Fibroblast of the conjunctiva (primary cell): ENCODE data around the gene MFAP5.

Source experiments
- DNase-seq: peaks from one replicate; pipeline ENCODE4 v3.0.0-alpha.2; 2010; ENCODE audit warnings: low read depth

The MFAP5 gene, protein sequence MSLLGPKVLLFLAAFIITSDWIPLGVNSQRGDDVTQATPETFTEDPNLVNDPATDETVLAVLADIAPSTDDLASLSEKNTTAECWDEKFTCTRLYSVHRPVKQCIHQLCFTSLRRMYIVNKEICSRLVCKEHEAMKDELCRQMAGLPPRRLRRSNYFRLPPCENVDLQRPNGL

DNA sequence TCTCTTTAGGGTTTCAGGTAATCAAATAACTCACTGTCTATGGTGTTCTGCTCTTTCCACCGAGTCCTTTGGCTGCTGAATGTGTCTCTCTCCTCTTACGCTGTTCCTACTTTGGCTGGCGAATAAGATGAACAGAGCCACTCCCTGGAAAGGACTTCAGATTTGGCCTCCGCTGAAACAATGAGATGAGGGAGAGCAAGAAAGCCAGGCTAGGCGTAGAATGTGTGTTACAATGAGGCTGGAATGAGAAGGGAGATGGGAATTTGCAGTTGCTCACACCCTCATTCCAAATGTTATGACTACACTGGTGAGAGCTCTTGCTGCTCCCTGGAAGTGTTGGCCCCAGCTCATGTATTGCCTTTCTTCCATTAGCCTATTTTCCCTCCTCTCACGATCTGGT, at the start of gene MFAP5:
Gene MFAP5 (minus strand): TSS at position 234 of the 400 bp plus-strand sequence. CDS start 722 bp downstream, outside the sequence.
- DNase-seq, result no peak

DNA sequence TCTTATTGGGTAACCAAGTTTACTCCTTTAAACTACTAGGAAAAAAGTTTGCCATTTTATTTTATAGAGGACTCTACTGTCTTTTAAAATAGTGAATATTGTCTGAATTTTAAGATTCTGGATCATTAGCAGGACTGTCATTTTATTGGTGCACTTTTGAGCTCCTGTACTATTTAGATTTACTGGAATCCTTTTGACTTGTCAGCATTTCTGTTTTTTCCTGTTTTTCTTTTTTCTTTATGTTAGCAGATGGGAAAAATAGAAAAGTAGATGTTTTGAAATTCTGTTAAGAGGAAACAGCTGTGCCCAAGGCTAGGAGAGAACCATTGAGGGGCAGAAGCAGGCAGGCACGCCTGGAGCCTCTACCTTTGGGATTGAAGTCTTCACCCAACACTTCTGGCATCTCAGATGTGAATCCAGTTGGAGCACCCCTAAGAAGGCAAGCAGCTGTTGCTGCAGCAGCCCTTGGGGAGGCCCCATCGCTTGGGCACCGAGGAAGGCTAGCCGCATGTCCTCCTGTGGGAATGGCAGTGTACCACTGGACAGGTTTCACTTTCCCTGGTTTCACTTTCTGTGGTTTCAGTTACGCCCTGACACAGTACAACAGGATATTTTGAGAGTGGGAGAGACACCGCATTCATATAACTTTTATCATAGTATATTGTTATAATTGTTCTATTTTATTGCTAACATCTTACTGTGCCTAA, 46.7 kb upstream of the MFAP5 start:
- no peak for DNase-seq

DNA sequence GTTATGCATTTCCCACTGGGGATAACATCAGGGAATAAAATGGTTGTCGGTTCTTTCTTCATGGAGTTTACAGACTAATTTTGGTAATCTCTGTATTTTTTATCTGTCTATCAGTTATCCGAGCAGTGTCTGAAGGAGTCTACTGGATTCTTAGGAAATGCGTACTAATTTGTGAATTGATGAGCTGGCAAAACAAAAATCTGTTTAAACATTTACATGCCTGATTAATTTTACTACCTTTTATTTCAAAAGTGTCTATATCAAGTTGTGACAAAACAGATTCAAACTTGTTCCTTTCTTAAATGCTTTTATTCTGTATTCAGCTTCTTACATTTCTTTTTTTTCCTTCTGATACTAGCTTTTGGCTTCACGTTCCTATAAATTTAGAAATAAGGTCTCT, 39.5 kb upstream of the MFAP5 start:
- DNase-seq, result no peak

DNA sequence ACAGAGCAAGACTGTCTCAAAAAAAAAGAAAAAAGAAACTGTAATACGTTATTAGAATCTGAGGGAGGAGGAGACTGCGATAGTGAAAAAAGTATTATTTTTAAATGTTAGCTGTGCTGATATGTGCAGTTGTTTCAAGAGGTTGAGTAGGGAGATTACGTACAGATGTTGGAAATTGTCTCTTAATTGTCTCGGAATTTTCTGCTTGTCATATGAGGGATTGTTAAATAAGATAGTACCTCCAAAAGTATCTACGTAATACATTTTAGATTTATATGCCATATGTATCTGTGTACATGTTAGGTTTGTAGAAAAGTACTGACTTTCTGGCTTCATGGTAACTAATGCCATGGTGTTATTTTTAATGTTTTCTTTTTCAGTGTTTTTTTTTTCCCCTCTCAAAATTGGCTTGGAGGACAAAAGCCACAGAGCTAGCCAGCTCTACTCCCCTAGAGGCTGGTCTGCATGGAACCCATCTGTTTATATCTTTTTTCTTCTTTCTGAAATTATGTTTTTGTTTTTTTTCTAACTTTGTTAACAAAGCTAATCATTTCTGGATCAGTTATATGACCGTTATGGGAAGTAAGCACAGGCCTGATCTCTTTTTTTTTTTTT, 38.5 kb upstream of the MFAP5 start:
- no peak for DNase-seq

DNA sequence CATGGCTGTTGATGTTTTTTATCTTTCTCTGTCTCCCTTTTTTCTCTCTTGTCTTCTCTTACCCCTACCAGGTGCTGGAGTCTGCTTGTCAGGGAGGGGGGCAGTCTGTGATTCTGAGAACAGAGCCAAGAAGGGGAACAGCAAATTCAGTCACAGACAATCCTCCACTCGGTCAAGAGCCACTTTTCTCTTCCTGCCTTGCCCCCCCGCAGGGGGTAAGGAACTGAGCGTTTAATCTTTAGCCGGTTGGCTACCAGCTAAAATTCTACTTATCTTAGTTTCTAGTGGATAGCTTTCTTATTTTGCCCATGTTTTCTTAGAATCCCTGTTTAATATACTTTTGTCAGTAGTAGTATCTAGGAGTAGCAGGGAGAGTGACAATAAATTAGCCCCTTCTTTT, 37.1 kb upstream of the MFAP5 start:
- DNase-seq, result no peak

DNA sequence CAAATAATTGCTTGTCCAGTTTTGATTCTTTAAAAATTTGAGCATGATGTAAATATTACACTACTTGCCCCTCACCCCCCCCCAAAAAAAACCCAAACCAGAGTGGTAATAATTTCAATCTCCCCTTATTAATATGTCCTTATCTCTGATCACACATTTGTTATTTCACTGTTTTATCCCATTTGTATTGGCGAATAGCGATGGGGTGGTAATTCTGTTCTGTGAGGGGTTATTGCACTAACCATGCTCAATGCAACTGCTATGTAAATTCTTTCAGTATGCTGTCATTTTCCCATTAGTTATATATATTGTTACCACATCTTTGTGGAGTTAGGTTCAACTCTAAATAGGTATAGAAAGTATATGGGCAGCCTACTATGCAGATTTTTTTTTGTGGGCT, 36.3 kb upstream of the MFAP5 start:
- DNase-seq, result no peak

DNA sequence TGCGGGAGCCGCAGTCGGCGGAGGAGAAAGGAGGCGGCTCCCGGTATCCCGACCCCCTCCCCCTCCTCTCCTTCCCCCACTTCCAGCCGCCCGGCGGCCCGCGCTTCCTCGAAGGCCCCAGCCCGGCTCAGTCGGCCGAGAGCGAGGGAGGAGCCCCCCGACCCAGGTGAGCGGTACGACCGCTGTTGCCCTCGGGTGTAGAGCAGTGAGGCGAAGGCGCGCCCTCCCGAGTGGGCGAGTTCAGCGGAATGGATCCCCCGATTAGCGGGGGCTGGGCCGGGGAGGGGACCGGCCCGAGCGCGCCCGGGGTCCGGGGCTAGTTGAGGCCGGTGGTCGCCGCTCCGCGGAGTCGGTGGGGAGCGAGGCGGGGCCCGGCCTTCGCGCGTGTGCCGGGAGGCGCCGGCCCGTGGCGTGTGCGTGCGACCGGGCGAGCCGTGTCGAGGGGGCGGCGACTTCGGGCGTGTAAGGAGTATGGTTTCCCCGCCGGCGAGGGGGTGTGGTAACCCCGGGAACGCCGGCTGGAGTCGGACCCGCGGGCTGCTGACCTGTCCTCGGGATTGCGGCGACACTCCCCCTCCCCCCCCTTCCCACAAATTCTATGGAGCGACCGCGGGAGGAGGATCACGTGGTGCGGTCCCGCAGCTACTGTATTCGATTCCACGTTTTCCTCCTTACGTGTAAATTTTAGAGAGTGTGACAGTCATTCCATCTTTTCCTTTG, 35.7 kb upstream of the MFAP5 start:
- DNase-seq, result no peak

DNA sequence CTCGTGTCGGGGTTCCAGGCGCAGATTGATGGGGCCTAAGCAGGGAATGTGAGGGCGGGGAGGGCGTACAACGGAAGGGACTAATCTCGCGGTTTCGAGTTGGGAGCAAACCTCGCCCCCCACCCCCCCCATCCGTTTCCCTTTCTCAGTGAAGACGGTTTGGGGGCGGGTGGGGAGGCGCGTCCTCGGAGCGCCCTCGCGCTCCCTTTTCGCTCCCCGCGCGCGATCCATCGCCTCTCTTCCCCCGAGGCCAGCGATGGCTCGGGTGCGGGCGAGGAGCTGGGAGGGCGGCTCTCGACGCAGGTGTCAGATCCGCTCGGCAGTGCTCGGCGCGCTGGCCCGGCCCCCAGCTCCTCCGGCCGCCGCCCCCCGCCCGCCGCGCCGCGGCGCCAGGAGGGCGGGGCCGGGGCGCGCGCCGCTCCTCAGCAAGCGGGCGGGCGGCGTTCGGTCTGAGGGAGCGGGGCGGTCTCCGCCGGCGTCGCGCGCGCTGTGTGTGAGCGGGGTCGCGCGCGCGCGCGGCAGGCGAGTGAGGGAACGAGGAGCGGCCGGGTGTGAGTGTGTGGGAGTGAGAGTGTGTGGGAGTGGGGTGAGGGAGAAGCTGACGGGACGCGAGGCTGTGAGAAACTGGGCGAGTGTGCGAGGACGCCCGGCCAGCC, 35.0 kb upstream of the MFAP5 start, which contains the start of gene RIMKLB:
Gene RIMKLB (plus strand): TSS at position 516 of the 656 bp plus-strand sequence. CDS start 15,876 bp downstream, outside the sequence.
- no peak for DNase-seq

DNA sequence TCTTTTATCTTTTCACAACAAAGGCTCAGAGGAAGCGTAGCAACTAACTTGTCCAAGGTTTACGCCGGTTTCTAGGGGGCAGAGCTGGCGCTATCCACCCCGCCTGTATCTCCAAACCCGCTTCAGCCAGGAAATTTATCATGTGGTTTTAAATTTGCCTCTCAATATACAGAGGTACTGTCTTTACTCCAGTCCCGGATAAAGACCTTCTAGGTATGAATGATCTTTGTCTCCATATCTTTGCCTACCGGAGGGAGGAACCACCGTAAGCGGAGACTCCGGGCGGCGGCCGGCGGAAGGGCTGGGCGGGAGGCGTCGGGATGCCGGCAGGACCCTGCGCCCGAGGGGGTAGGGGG, 34.5 kb upstream of the MFAP5 start:
- no peak for DNase-seq

DNA sequence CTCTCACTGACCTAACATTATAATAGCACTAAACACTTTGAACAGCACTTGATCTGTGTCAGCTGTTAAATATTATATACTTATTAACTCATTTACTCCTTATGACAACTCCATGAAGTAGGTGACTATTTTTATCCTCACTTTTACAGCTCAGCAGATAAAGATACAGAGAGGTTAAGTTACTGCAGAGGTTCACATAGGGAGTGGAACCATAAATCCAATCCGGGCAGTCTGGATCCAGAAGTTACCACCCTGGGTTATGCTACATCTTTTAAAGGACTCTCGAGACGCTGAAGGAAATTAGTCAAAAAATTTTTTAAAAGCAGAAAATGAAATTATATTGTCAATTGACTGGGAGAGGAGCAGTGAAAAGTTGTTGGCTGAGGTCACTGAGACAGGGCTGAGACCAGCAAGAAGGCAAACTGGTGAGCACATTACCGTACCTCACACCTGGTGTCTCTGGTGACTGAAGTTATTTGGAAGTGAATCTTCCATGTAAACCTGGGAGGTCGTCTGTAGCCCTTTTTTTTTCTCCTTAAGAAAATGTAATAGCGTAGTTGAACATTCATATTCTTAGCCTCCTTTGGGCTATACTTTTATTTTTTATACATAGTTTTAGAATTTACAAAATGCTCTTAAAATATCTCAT, 33.9 kb upstream of the MFAP5 start:
- no peak for DNase-seq

DNA sequence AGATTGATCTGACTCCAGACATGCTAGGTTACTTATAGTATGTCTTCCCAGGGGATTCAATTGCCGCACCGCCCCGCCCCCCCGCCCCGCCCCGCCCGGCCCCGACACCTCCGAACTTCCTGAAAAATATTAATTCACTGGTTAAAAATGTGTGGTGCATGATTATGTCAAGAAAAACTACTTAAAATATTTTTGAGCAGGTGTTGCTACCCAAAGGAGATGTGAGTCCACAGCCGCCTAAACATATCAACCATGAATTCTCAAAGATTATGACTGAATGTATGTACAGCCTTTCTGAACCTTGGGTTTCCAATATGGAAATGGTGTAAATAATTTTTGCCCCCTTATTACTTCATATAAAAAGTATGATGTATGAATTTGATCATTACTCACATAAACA, 32.5 kb upstream of the MFAP5 start:
- DNase-seq, result no peak

DNA sequence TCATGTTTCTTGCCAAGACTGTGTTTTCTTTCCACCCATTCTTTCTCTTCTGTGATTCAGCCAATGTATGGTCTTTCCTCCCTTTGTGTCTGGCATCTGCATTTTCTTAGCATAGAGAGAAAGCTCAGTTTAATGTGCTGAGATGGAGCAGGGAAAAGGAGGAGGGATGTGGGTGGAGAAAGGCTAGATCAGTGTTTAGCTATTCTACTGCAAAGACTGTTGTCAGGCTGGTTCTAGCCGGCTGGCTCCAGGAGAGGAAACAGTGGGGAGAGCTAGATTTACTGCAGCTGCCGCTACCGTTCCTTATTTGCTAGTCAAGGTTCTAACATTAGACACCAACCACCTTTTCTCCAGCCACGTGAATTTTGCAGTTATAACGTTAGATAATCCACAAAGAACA, 29.9 kb upstream of the MFAP5 start:
- no peak for DNase-seq

DNA sequence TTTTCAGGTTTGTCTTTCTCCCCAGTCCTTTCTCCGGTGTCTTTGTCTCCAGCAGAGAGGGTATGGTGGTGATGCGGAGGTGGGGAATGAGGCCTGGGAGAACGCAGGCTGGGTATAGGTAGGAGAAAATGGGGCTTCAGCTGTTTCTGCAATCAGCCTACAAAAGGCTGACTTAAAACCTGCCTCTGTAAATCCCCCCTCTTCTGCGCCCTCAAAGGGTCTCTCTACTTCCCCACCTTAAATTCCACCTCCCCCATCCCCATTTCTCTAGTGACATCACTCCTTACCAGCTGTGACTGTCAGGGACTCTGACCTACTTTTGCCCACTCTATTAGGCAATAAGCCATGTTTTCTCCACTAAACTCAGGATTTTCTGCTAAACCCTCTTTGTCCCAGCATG, 27.1 kb upstream of the MFAP5 start:
- no peak for DNase-seq

DNA sequence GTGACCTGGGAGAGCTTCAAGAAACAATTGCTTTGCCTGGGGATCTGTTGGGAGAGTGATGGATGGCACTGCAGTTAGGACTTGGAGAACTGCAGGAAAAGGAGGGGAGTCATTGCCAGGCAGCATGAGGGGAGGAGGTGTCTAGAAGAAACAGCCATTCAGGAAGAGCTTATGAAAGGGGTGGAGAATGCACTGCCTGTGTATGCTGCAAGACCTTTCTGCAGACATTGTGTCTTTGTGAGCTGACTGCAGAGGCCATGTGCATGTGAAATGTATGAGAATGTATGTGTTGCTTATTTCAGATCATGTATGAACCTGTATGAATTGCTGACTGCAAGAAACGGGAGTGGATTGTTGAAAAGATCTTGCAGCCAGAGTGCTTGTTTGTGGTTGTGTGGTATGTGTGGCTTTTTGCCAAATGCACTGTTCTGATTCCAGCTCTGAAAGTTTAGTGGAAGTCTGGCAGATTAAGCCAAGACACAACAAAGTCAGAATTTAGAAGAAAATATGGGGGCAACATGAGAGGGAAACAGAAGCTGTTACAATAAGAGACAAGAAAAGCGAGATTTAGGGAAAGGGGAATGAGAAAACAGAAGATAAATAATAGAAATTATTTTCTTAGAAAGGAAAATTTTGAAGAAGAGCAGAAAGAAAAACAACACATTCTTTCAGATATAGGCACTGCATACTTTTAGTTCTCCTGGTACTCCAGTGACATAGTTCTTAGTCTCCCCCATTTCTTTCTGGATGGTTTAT, 25.4 kb upstream of the MFAP5 start:
- peak; percentile 53 for DNase-seq

DNA sequence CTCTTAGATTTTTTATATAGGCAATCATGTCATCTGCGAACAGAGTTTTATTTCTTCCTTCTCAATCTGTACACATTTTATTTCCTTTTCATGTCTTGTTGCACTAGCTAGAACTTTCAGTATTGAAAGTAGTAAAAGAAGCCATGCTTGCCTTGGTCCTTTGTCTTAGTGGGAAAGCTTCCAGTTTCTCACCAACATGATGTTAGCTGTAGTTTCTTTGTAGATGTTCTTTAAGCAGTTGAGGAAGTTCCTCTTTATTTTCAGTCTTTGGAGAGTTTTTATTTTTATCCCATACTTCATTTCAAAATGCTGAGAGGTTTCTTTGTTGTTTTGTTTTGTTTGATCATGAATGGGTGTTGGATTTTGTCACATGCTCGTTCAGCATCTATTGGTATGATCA, 22.4 kb upstream of the MFAP5 start:
- no peak for DNase-seq

DNA sequence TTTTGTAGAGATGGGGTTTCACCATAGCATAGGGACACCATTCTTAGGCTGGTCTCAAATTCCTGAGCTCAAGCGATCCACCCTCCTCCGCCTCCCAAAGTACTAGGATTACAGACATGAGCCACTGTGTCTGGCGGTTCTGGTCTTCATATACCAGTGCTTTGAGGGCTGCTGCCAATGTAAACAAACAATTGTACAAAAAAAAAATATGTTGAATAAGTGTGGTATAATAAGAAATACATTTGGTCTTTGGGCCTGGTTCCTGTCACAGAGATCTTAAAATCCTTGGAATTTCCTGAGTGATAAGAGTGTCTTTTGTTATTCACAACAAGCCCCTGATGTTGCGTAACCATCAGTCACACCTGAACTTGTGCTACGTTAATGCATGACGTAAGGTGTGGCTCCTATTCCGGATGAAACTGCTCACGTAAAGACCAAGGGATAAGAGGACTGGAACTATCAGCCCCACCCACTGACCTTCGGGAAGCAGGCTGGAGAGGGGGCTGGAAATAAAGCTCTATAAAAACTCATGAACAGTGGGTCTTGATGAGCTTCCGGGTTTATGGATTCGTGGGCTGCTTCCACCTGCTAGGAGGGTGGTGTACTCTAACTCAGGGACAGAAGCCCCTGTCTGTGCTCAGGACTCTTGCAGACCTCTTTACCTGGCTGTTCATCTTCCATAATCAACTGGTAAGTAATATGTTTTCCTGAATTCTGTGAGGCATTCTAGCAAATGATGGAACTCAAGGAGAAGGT, 18.7 kb upstream of the MFAP5 start:
- DNase-seq, result no peak

DNA sequence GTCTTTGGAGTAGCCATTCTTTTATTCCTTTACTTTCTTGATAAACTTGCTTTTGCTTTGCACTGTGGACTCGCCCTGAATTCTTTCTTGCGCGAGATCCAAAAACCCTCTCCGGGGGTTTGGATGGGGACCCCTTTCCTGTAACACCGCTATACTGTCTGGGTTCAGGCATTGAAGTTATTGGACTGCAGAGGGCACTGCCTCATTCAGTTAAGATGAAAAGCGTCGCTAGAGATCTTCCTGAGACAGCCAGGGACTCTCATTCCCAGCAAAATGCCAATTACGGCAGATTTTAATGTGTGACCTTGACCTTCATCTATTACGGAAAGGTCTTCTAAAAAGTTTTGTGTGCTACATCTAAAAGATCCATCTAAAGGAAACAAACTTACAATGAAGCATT, 17.9 kb upstream of the MFAP5 start:
- no peak for DNase-seq

DNA sequence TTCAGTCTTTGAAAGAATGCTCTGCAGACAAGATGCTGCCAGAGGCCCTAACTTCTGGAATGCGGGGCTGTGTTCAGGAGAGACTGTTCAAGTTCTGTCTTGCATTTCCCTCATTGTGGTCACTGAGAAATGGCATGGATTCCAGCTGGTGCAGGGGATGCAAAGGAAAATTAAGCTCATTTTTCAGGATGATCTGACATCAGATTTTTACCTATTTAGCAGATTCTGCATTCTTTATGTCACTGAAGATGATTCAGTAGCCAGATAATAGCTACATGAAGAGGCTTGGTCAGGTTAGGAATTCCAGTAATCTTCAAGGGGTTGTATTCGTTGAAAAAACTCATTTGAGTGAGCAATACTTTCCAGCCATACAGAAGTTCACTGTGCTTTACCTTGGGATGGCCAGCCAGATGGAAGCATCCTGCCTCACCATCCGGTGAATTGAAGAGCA, 16.1 kb upstream of the MFAP5 start:
- no peak for DNase-seq

DNA sequence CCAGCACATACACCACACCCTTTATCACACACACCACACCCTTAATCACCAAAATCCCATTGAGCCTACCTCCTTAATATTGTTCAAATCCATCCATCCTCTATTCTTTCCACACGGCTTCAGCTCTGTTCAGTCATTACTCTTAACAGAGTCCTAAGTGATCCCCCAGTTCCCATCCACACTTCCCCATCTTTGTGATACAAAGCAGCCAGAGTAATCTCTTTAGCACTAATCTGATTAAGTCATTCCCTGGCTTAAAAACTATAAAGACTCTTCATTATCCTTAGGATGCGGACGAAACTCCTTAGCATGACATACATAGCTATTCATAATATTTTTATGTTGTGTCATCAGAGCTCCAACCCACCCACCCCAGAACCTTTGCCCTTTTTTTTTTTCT, 14.7 kb upstream of the MFAP5 start:
- DNase-seq, result no peak

DNA sequence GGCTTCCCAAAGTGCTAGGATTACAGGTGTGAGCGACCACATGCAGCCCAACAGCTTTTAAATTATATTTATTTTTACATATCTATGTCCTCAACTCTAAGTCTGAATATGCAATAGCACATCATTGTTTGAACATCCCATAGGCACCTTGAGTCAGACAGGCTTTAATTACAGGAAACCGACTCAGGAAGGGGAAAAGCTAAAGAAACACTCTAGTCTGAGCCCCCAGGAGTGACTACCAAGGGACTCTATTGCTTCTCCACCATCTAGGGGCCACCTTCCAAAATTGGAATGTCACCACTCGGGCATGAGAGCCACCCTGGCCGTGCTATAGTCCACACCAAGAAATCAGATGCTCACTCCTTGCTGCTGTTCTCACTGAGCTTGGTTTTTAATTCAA, 14.0 kb upstream of the MFAP5 start:
- no peak for DNase-seq
